Posterior cingulate gyrus (tissue), 11 donors: ENCODE measurements around the gene AOAH.
A peak's percentile ranks its signal among the peaks of the same experiment; 100 is the strongest.

Source experiments
- DNase-seq, 10 donors: peaks; one replicate each; pipeline versions ENCODE4 v3.0.0 to v3.0.0-alpha.2; 2020 to 2021; ENCODE audit warnings: mixed read lengths in 3 of 10
- intact Hi-C: fragments of 100-400 bp; cut with DNase I; formaldehyde crosslinking; loops from one replicate; pipeline ENCODE4 v1.15.1; 2023

AOAH gene

GRCh38 chr7:36723951-36724664, at the start of gene AOAH:
TSS of gene AOAH (minus strand) at chr7:36724494. CDS start at chr7:36724148, 346 bp downstream.
- intact Hi-C loops: no loop called here
- DNase-seq: peak in 3 of 10 donors; percentile 17 to 81 (median 23)

- intact Hi-C loops: no loop called here
- DNase-seq: no peak
These were observed 42.2 kb upstream of the AOAH start for GRCh38 chr7:36766451-36766850.

- intact Hi-C loops: no loop called here
- no peak for DNase-seq
These were observed 41.3 kb upstream of the AOAH start for GRCh38 chr7:36765605-36766004.

- no peak for DNase-seq
- intact Hi-C loops: no loop called here
These were observed 40.6 kb upstream of the AOAH start for GRCh38 chr7:36764929-36765328.

- no peak for DNase-seq
- intact Hi-C loops: no loop called here
These were observed 39.0 kb upstream of the AOAH start for GRCh38 chr7:36763132-36763816.

GRCh38 chr7:36762394-36762793, 38.1 kb upstream of the AOAH start:
- intact Hi-C loops: no loop called here
- DNase-seq: no peak

GRCh38 chr7:36761835-36762234, 37.5 kb upstream of the AOAH start:
- intact Hi-C loops: no loop called here
- DNase-seq: no peak

- no peak for DNase-seq
- intact Hi-C loops: no loop called here
These were observed 36.8 kb upstream of the AOAH start for GRCh38 chr7:36760856-36761762.

- intact Hi-C loops: no loop called here
- no peak for DNase-seq
These were observed 34.6 kb upstream of the AOAH start for GRCh38 chr7:36758879-36759278.

GRCh38 chr7:36755484-36755883, 31.2 kb upstream of the AOAH start:
- no peak for DNase-seq
- intact Hi-C loops: no loop called here

- no peak for DNase-seq
- intact Hi-C loops: no loop called here
These were observed 27.9 kb upstream of the AOAH start for GRCh38 chr7:36752026-36752711.

- no peak for DNase-seq
- intact Hi-C loops: no loop called here
These were observed 26.2 kb upstream of the AOAH start for GRCh38 chr7:36750451-36750850.

GRCh38 chr7:36749282-36749960, 25.1 kb upstream of the AOAH start:
- intact Hi-C loops: no loop called here
- no peak for DNase-seq

- no peak for DNase-seq
- intact Hi-C loops: no loop called here
These were observed 23.8 kb upstream of the AOAH start for GRCh38 chr7:36748017-36748487.

GRCh38 chr7:36747280-36748016, 23.2 kb upstream of the AOAH start:
- intact Hi-C loops: no loop called here
- no peak for DNase-seq

- intact Hi-C loops: no loop called here
- DNase-seq: peak in 2 of 10 donors; percentile 6 to 84
These were observed 22.1 kb upstream of the AOAH start for GRCh38 chr7:36746347-36746746.

GRCh38 chr7:36742911-36743775, 18.8 kb upstream of the AOAH start:
- intact Hi-C loops: no loop called here
- DNase-seq: peak in 1 of 10 donors; percentile 8

GRCh38 chr7:36741866-36742265, 17.6 kb upstream of the AOAH start:
- intact Hi-C loops: no loop called here
- no peak for DNase-seq
